HEK293 (cell line): ENCODE measurements around the gene PPOX.

Source experiments
- CTCF ChIA-PET: fragments of 350-600 bp; formaldehyde crosslinking; extraction: SDS; loops from one replicate; lab custom pipeline; 2021; ENCODE audit warnings: antibody characterized with exemption; lab: Yijun Ruan, JAX
- POLR2A ChIA-PET: fragments of 300-600 bp; formaldehyde crosslinking; extraction: SDS; loops from one replicate; lab custom pipeline; 2020; ENCODE audit warnings: antibody characterized with exemption, inconsistent platforms; lab: Yijun Ruan, JAX
- H3K27ac ChIP-seq: fragments of 200-500 bp; sonication (Bioruptor generic); 2 replicates; pipeline ENCODE4 v1.5.1; 2014; ENCODE audit warnings: low read depth, low read length, control low read depth, inconsistent platforms; ENCODE audit errors: extremely low read depth
- H3K36me3 ChIP-seq, 2 experiments: fragments of 200-500 bp in 1 of 2; sonication (Bioruptor generic) in 1 of 2; 1 replicate in 1 of 2; 2 replicates in 1 of 2; pipeline ENCODE4 v1.5.1; 2014 to 2017; ENCODE audit warnings: inconsistent platforms in 2 of 2, low read length in 2 of 2; ENCODE audit not compliant: control insufficient read depth in 2 of 2, insufficient read depth in 1 of 2
- H3K4me1 ChIP-seq: fragments of 200-500 bp; sonication (Bioruptor generic); 2 replicates; pipeline ENCODE4 v1.5.1; 2014; ENCODE audit warnings: mild to moderate bottlenecking, low read length, inconsistent platforms; ENCODE audit not compliant: control insufficient read depth, insufficient read depth
- H3K4me3 ChIP-seq: 2 replicates; pipeline ENCODE4 v1.5.1; 2011; ENCODE audit warnings: low read depth, mild to moderate bottlenecking, control low read depth, low read length, moderate library complexity
- H3K9me3 ChIP-seq: fragments of 200-500 bp; sonication (Bioruptor generic); 2 replicates; pipeline ENCODE4 v1.5.1; 2014; ENCODE audit warnings: low read depth, low read length, inconsistent platforms; ENCODE audit not compliant: control insufficient read depth, insufficient read depth
- ATF2 ChIP-seq: fragments of 450-650 bp; formaldehyde crosslinking; IDR thresholded peaks from 2 replicates; pipeline ENCODE4 v1.5.1; 2016; ENCODE audit warnings: missing biosample characterization, missing genetic modification characterization, low read depth
- BCL11B ChIP-seq: fragments of 450-650 bp; formaldehyde crosslinking; IDR thresholded peaks from 2 replicates; pipeline ENCODE4 v1.5.1; 2016; ENCODE audit warnings: low read depth, missing biosample characterization, missing genetic modification characterization
- GFI1B ChIP-seq: fragments of 450-650 bp; formaldehyde crosslinking; IDR thresholded peaks from 2 replicates; pipeline ENCODE4 v1.5.1; 2016; ENCODE audit warnings: missing biosample characterization, missing genetic modification characterization
- GLIS2 ChIP-seq: fragments of 450-650 bp; formaldehyde crosslinking; IDR thresholded peaks from 2 replicates; pipeline ENCODE4 v1.5.1; 2016; ENCODE audit warnings: missing biosample characterization, missing genetic modification characterization
- OSR2 ChIP-seq: fragments of 450-650 bp; formaldehyde crosslinking; IDR thresholded peaks from 2 replicates; pipeline ENCODE4 v1.5.1; 2016; ENCODE audit warnings: missing biosample characterization, missing genetic modification characterization
- REPIN1 ChIP-seq: fragments of 450-650 bp; formaldehyde crosslinking; IDR thresholded peaks from 2 replicates; pipeline ENCODE4 v1.5.1; 2017; ENCODE audit warnings: missing biosample characterization, missing genetic modification characterization, low read depth
- REST ChIP-seq: fragments of 450-650 bp; formaldehyde crosslinking; IDR thresholded peaks from 2 replicates; pipeline ENCODE4 v1.5.1; 2016; ENCODE audit warnings: missing biosample characterization, missing genetic modification characterization
- ZBTB1 ChIP-seq: fragments of 450-650 bp; formaldehyde crosslinking; IDR thresholded peaks from 2 replicates; pipeline ENCODE4 v1.5.1; 2016; ENCODE audit warnings: missing biosample characterization, missing genetic modification characterization
- ZBTB11 ChIP-seq: fragments of 450-650 bp; formaldehyde crosslinking; conservative IDR thresholded peaks from 2 replicates; pipeline ENCODE4 v1.5.1; 2016; ENCODE audit warnings: low read depth, missing biosample characterization, missing genetic modification characterization
- ZFP37 ChIP-seq: fragments of 450-650 bp; formaldehyde crosslinking; IDR thresholded peaks from 2 replicates; pipeline ENCODE4 v1.5.1; 2016; ENCODE audit warnings: missing biosample characterization, missing genetic modification characterization
- ZNF155 ChIP-seq: fragments of 450-650 bp; formaldehyde crosslinking; IDR thresholded peaks from 2 replicates; pipeline ENCODE4 v1.5.1; 2016; ENCODE audit warnings: missing biosample characterization, missing genetic modification characterization
- ZNF2 ChIP-seq: fragments of 450-650 bp; formaldehyde crosslinking; IDR thresholded peaks from 2 replicates; pipeline ENCODE4 v1.5.1; 2016; ENCODE audit warnings: missing biosample characterization, missing genetic modification characterization
- ZNF202 ChIP-seq: fragments of 450-650 bp; formaldehyde crosslinking; IDR thresholded peaks from 2 replicates; pipeline ENCODE4 v1.5.1; 2016; ENCODE audit warnings: missing biosample characterization, missing genetic modification characterization, borderline replicate concordance
- ZNF211 ChIP-seq: fragments of 450-650 bp; formaldehyde crosslinking; IDR thresholded peaks from 2 replicates; pipeline ENCODE4 v1.5.1; 2016; ENCODE audit warnings: low read depth, missing biosample characterization, missing genetic modification characterization
- ZNF214 ChIP-seq: fragments of 450-650 bp; formaldehyde crosslinking; IDR thresholded peaks from 2 replicates; pipeline ENCODE4 v1.5.1; 2017; ENCODE audit warnings: missing biosample characterization, mild to moderate bottlenecking, missing genetic modification characterization, borderline replicate concordance
- ZNF223 ChIP-seq: fragments of 450-650 bp; formaldehyde crosslinking; IDR thresholded peaks from 2 replicates; pipeline ENCODE4 v1.5.1; 2016; ENCODE audit warnings: missing biosample characterization, missing genetic modification characterization
- ZNF362 ChIP-seq: fragments of 450-650 bp; formaldehyde crosslinking; IDR thresholded peaks from 2 replicates; pipeline ENCODE4 v1.5.1; 2016; ENCODE audit warnings: missing biosample characterization, missing genetic modification characterization
- ZNF416 ChIP-seq: fragments of 450-650 bp; formaldehyde crosslinking; IDR thresholded peaks from 2 replicates; pipeline ENCODE4 v1.5.1; 2016; ENCODE audit warnings: missing biosample characterization, missing genetic modification characterization
- ZNF48 ChIP-seq: fragments of 450-650 bp; formaldehyde crosslinking; IDR thresholded peaks from 2 replicates; pipeline ENCODE4 v1.5.1; 2016; ENCODE audit warnings: missing biosample characterization, missing genetic modification characterization
- ZNF660 ChIP-seq: fragments of 450-650 bp; IDR thresholded peaks from 2 replicates; pipeline ENCODE4 v1.5.1; 2018; ENCODE audit warnings: missing biosample characterization, mild to moderate bottlenecking, missing genetic modification characterization
- ZNF692 ChIP-seq: fragments of 450-650 bp; formaldehyde crosslinking; IDR thresholded peaks from 2 replicates; pipeline ENCODE4 v1.5.1; 2016; ENCODE audit warnings: missing biosample characterization, missing genetic modification characterization
- ZNF701 ChIP-seq: fragments of 450-650 bp; formaldehyde crosslinking; IDR thresholded peaks from 2 replicates; pipeline ENCODE4 v1.5.1; 2016; ENCODE audit warnings: missing biosample characterization, missing genetic modification characterization
- ZNF776 ChIP-seq: fragments of 450-650 bp; formaldehyde crosslinking; IDR thresholded peaks from 2 replicates; pipeline ENCODE4 v1.5.0; 2017; ENCODE audit warnings: missing biosample characterization, missing genetic modification characterization, borderline replicate concordance
- ZNF792 ChIP-seq: fragments of 450-650 bp; formaldehyde crosslinking; IDR thresholded peaks from 2 replicates; pipeline ENCODE4 v1.5.1; 2016; ENCODE audit warnings: missing biosample characterization, missing genetic modification characterization
- ZNF837 ChIP-seq: fragments of 450-650 bp; formaldehyde crosslinking; IDR thresholded peaks from 2 replicates; pipeline ENCODE4 v1.5.1; 2016; ENCODE audit warnings: missing biosample characterization, missing genetic modification characterization
- ZSCAN30 ChIP-seq: fragments of 450-650 bp; IDR thresholded peaks from 2 replicates; pipeline ENCODE4 v1.5.1; 2018; ENCODE audit warnings: missing biosample characterization, mild to moderate bottlenecking, missing genetic modification characterization, moderate library complexity

The PPOX gene

GRCh38 chr1:161159087-161159912 lies 6.9 kb upstream of the PPOX start, which contains the start of gene USP21 (continued):
- TF ChIP-seq BCL11B (tag by site-specific recombination), result no peak
- 0 out of 2 replicates have a peak, but pooled peaks have one; percentile 26 for TF ChIP-seq ZSCAN30 (tag by site-specific recombination)
- TF ChIP-seq ZNF416 (tag by site-specific recombination), result no peak
- TF ChIP-seq ZNF202 (tag by site-specific recombination), result no peak
- no peak for TF ChIP-seq ZBTB1
- TF ChIP-seq ZNF792, result 0 out of 2 replicates have a peak, but pooled peaks have one; percentile 24
- TF ChIP-seq ZNF223 (tag by site-specific recombination), result no peak
- 0 out of 2 replicates have a peak, but pooled peaks have one; percentile 67 for TF ChIP-seq ZNF2 (tag by site-specific recombination)

GRCh38 chr1:161159913-161160243 lies 6.3 kb upstream of the PPOX start:
- H3K27ac ChIP-seq, result peak overlapping the region; percentile 65
- ChIA-PET CTCF (no interaction called here), POLR2A (interaction anchor here (0.6 kb wide), 1 partner anchor 66 kb away, joined by 4 read pairs; the partner anchor contains the start of gene TOMM40L)
- H3K36me3 ChIP-seq, result peaks cover 5 to 77% of the 10 kb centered on the region in 2 experiments; a peak in 2 of 3 replicates
- H3K9me3 ChIP-seq, result no peaks in the 10 kb centered on the region
- H3K4me3 ChIP-seq, result peak overlapping the region; percentile 78
- H3K4me1 ChIP-seq, result 0 out of 2 replicates have a peak, but pooled peaks cover 4% of the 10 kb centered on the region
- TF ChIP-seq ZNF214 (no peak), ZNF692 (tag by site-specific recombination) (no peak; the same call in 1 of the 2 replicates), ZNF155 (no peak), ZNF211 (no peak), REPIN1 (no peak), ZNF660 (tag by site-specific recombination) (no peak), ATF2 (tag by site-specific recombination) (no peak), ZNF48 (tag by site-specific recombination) (no peak), OSR2 (no peak), ZNF701 (tag by site-specific recombination) (no peak), ZNF776 (tag by site-specific recombination) (no peak), ZFP37 (tag by site-specific recombination) (peak; percentile 7; the same call in 1 of the 2 replicates), ZNF837 (tag by site-specific recombination) (no peak), REST (no peak), ZNF362 (tag by site-specific recombination) (no peak), GLIS2 (0 out of 2 replicates have a peak, but pooled peaks have one; percentile 31), ZBTB11 (tag by site-specific recombination) (no peak), GFI1B (no peak)
